KG1 (cell line): Measurements from ENCODE around the gene ABR.
"Not testable (repeated sequence)": the region's sequence is repeated elsewhere in the genome, so short reads cannot be mapped to it uniquely, and the experiment has no call there.

ENCODE experiments used
- DNase-seq: peaks from one replicate; lab custom pipeline; 2025; lab: John Stamatoyannopoulos, UW

The ABR gene

GRCh38 chr17:1071103-1071825 is 108.5 kb downstream of the ABR start:
- no peak for DNase-seq

- no peak for DNase-seq
Measured at GRCh38 chr17:1070411-1070810, 109.4 kb downstream of the ABR start.

- DNase-seq, result no peak
Measured at GRCh38 chr17:1069847-1070246, 109.9 kb downstream of the ABR start.

- no peak for DNase-seq
Measured at GRCh38 chr17:1068356-1068755, 111.4 kb downstream of the ABR start.

- DNase-seq, result no peak
Measured at GRCh38 chr17:1067282-1067956, 112.4 kb downstream of the ABR start.

GRCh38 chr17:1065416-1065815 is 114.4 kb downstream of the ABR start:
- not testable (repeated sequence) for DNase-seq

- DNase-seq, result no peak
Measured at GRCh38 chr17:1060991-1061390, 118.8 kb downstream of the ABR start.

- DNase-seq, result no peak
Measured at GRCh38 chr17:1059131-1059795, 120.5 kb downstream of the ABR start.

GRCh38 chr17:1058423-1059130 is 121.2 kb downstream of the ABR start:
- no peak for DNase-seq

- DNase-seq, result no peak
Measured at GRCh38 chr17:1056761-1057160, 123.0 kb downstream of the ABR start.

GRCh38 chr17:1055751-1056645 is 123.8 kb downstream of the ABR start:
- DNase-seq, result no peak

GRCh38 chr17:1055231-1055630 is 124.5 kb downstream of the ABR start:
- no peak for DNase-seq

- DNase-seq, result no peak
Measured at GRCh38 chr17:1054656-1055055, 125.1 kb downstream of the ABR start.

- DNase-seq, result no peak
Measured at GRCh38 chr17:1053661-1054360, 126.0 kb downstream of the ABR start.

GRCh38 chr17:1050996-1051925 is 128.5 kb downstream of the ABR start:
- DNase-seq, result no peak

- DNase-seq, result no peak
Measured at GRCh38 chr17:1050246-1050995, 129.4 kb downstream of the ABR start.

GRCh38 chr17:1049446-1050225 is 130.1 kb downstream of the ABR start:
- no peak for DNase-seq

GRCh38 chr17:1048516-1049115 is 131.2 kb downstream of the ABR start:
- not testable (repeated sequence) for DNase-seq
